GM23248 (cell line): ENCODE measurements around the gene PRICKLE2. TPM values are rescaled to one million over a fixed set of nuclear protein-coding genes. Genes with fewer than 3 reads are reported as not detected.

ENCODE experiments used
- DNase-seq: peaks from one replicate; pipeline ENCODE4 v3.0.0-alpha.2; 2015
- H2AFZ ChIP-seq: fragments of 200-600 bp; sonication (generic); 2 replicates; pipeline ENCODE4 v1.6.1; 2016; ENCODE audit warnings: antibody characterized with exemption
- H3F3A ChIP-seq: fragments of 200-600 bp; sonication (generic); 2 replicates; pipeline ENCODE4 v1.6.1; 2016; ENCODE audit warnings: mild to moderate bottlenecking, antibody characterized with exemption, mixed run types; ENCODE audit not compliant: insufficient read depth
- H3K27ac ChIP-seq: fragments of 200-600 bp; sonication (generic); 2 replicates; pipeline ENCODE4 v1.5.1; 2016; ENCODE audit warnings: mild to moderate bottlenecking
- H3K27me3 ChIP-seq: fragments of 200-600 bp; sonication (generic); replicated peaks from 2 replicates; pipeline ENCODE4 v1.6.1; 2016; ENCODE audit warnings: mild to moderate bottlenecking; ENCODE audit not compliant: insufficient read depth
- H3K36me3 ChIP-seq: fragments of 200-600 bp; sonication (generic); 2 replicates; pipeline ENCODE4 v1.6.1; 2016; ENCODE audit warnings: low read depth, mild to moderate bottlenecking
- H3K4me1 ChIP-seq: fragments of 200-600 bp; sonication (generic); 2 replicates; pipeline ENCODE4 v1.6.1; 2016; ENCODE audit warnings: mild to moderate bottlenecking; ENCODE audit not compliant: insufficient read depth
- H3K4me2 ChIP-seq: fragments of 200-600 bp; sonication (generic); one replicate; pipeline ENCODE4 v1.6.1; 2016; ENCODE audit warnings: mild to moderate bottlenecking; ENCODE audit not compliant: unreplicated experiment
- H3K4me3 ChIP-seq: fragments of 200-600 bp; sonication (generic); 2 replicates; pipeline ENCODE4 v1.5.1; 2016; ENCODE audit warnings: mild to moderate bottlenecking
- H3K79me2 ChIP-seq: fragments of 200-600 bp; sonication (generic); 2 replicates; pipeline ENCODE4 v1.6.1; 2016; ENCODE audit warnings: mild to moderate bottlenecking; ENCODE audit not compliant: insufficient read depth
- H3K9ac ChIP-seq: fragments of 200-600 bp; sonication (generic); 2 replicates; pipeline ENCODE4 v1.6.1; 2016; ENCODE audit warnings: mild to moderate bottlenecking
- H3K9me2 ChIP-seq: fragments of 200-600 bp; sonication (generic); 2 replicates; pipeline ENCODE4 v1.6.1; 2016; ENCODE audit warnings: mixed run types, mild to moderate bottlenecking, moderate library complexity; ENCODE audit not compliant: insufficient read depth
- H3K9me3 ChIP-seq: fragments of 200-600 bp; sonication (generic); one replicate; pipeline ENCODE4 v1.6.1; 2017; ENCODE audit warnings: low read depth
- H4K20me1 ChIP-seq: fragments of 200-600 bp; sonication (generic); 2 replicates; pipeline ENCODE4 v1.6.0; 2016; ENCODE audit not compliant: insufficient read depth
- EZH2 ChIP-seq: fragments of 200-600 bp; sonication (generic); IDR thresholded peaks from 2 replicates; pipeline ENCODE4 v1.6.1; 2018; ENCODE audit warnings: antibody characterized with exemption, mild to moderate bottlenecking; ENCODE audit not compliant: insufficient read depth, poor library complexity, severe bottlenecking
- EZH2phosphoT487 ChIP-seq: fragments of 200-600 bp; sonication (generic); IDR thresholded peaks from 2 replicates; pipeline ENCODE4 v1.6.1; 2018; ENCODE audit warnings: antibody characterized with exemption, moderate library complexity, mild to moderate bottlenecking, low read depth; ENCODE audit not compliant: insufficient read depth
- WGBS, 2 experiments: methylation state at CpG; one replicate each; pipeline ENCODE4 v1.1.6; 2015 to 2017; ENCODE audit warnings: low lambda C conversion rate in 2 of 2, low coverage in 1 of 2; ENCODE audit errors: missing lambda C conversion rate in 2 of 2; 5-methylcytosine and 5-hydroxymethylcytosine counted together
- in situ Hi-C: fragments of 300-500 bp; cut with MboI; formaldehyde crosslinking; loops from 2 replicates; pipeline ENCODE4 v1.15.0; 2020
- polyA plus RNA-seq: library from polyadenylated mRNA; unstranded; fragments of >200 nt; fragmentation: Nextera tagmentation; extraction: Ambion mirVana; gene quantifications from 2 replicates; pipeline ENCODE4 v1.2.1, GENCODE V29; 2016
- total RNA-seq: library from RNA; depleted of rRNA; stranded (reverse); fragments of >200 nt; shearing (Covaris generic); gene quantifications from 2 replicates; pipeline ENCODE4 v1.2.3, GENCODE V29; 2014; rRNA removed

The PRICKLE2 gene
- 19.6 and 24.8 TPM in 2 replicates for total RNA-seq
- polyA plus RNA-seq: 7.0 and 7.3 TPM in 2 replicates

- peaks cover 61% of the 10 kb centered on the region for H3K4me1 ChIP-seq
- no peak for TF ChIP-seq EZH2
- no peak for TF ChIP-seq EZH2phosphoT487
- H4K20me1 ChIP-seq: no peaks in the 10 kb centered on the region
These were observed at the start of gene PRICKLE2 for GRCh38 chr3:64224826-64225610. Gene PRICKLE2, minus strand, starts transcription at chr3:64225466. Its CDS starts 26,539 bp downstream, at chr3:64198927.

GRCh38 chr3:64272842-64273241 lies 47.6 kb upstream of the PRICKLE2 start:
- no peak overlapping the region for H3K9ac ChIP-seq
- H3F3A ChIP-seq: peaks cover 8% of the 10 kb centered on the region; the same call in 1 of the 2 replicates
- H4K20me1 ChIP-seq: no peaks in the 10 kb centered on the region
- no peak overlapping the region for H3K4me2 ChIP-seq
- H3K9me2 ChIP-seq: no peaks in the 10 kb centered on the region
- in situ Hi-C loops: loop anchor here (25.0 kb wide), 1 partner anchor 236 kb away; no protein-coding TSS in a partner anchor
- no peaks in the 10 kb centered on the region for H3K27me3 ChIP-seq
- no peaks in the 10 kb centered on the region for H3K36me3 ChIP-seq
- TF ChIP-seq EZH2phosphoT487 (no peak), EZH2 (no peak)
- no peak overlapping the region for H3K4me3 ChIP-seq
- DNase-seq: no peak
- H3K27ac ChIP-seq: no peak overlapping the region
- H3K9me3 ChIP-seq: no peaks in the 10 kb centered on the region
- no peak overlapping the region for H2AFZ ChIP-seq
- H3K79me2 ChIP-seq: peaks cover 12% of the 10 kb centered on the region
- no peaks in the 10 kb centered on the region for H3K4me1 ChIP-seq
- whole genome bisulfite sequencing, 2 experiments: 95 to 97% methylated on average over 3 of the region's 3 CpGs

More at GRCh38 chr3:64224826-64225610, at the start of gene PRICKLE2:
- H3K27me3 ChIP-seq: no peaks in the 10 kb centered on the region
- H2AFZ ChIP-seq: peak within 1 kb of the TSS; percentile 71
- H3K79me2 ChIP-seq: peaks cover 95% of the 10 kb centered on the region
- WGBS, 2 experiments: 2 to 3% methylated on average over 13 of the region's 13 CpGs
- in situ Hi-C loops: no loop called here
- H3K27ac ChIP-seq: peak within 1 kb of the TSS; percentile 95
- H3K9ac ChIP-seq: peak within 1 kb of the TSS; percentile 93
- peak within 1 kb of the TSS; percentile 98 for H3K4me2 ChIP-seq
- no peaks in the 10 kb centered on the region for H3K9me2 ChIP-seq
- DNase-seq: peak; percentile 97
- H3K36me3 ChIP-seq: no peaks in the 10 kb centered on the region
- H3F3A ChIP-seq: peaks cover 35% of the 10 kb centered on the region
- peak within 1 kb of the TSS; percentile 75 for H3K4me3 ChIP-seq
- H3K9me3 ChIP-seq: no peaks in the 10 kb centered on the region

- no peak overlapping the region for H3K4me2 ChIP-seq
- no peak overlapping the region for H3K4me3 ChIP-seq
- in situ Hi-C loops: loop anchor here (25.0 kb wide), 1 partner anchor 235 kb away; no protein-coding TSS in a partner anchor
- WGBS, 2 experiments: 94 to 98% methylated on average over 2 of the region's 2 CpGs
- H3K4me1 ChIP-seq: no peaks in the 10 kb centered on the region
- no peak overlapping the region for H3K9ac ChIP-seq
- H3K27ac ChIP-seq: no peak overlapping the region
- H3K79me2 ChIP-seq: peaks cover 17% of the 10 kb centered on the region
- no peaks in the 10 kb centered on the region for H3K36me3 ChIP-seq
- no peaks in the 10 kb centered on the region for H3K27me3 ChIP-seq
- no peaks in the 10 kb centered on the region for H3K9me3 ChIP-seq
- H3F3A ChIP-seq: peaks cover 11% of the 10 kb centered on the region
- H2AFZ ChIP-seq: no peak overlapping the region
- no peak for TF ChIP-seq EZH2
- no peak for TF ChIP-seq EZH2phosphoT487
- no peak for DNase-seq
- H4K20me1 ChIP-seq: no peaks in the 10 kb centered on the region
- no peaks in the 10 kb centered on the region for H3K9me2 ChIP-seq
These were observed 47.0 kb upstream of the PRICKLE2 start for GRCh38 chr3:64272271-64272670.

GRCh38 chr3:64271631-64272030 lies 46.4 kb upstream of the PRICKLE2 start:
- TF ChIP-seq EZH2 (no peak), EZH2phosphoT487 (no peak)
- DNase-seq: no peak
- Histone ChIP-seq H3F3A (peaks cover 17% of the 10 kb centered on the region), H3K36me3 (no peaks in the 10 kb centered on the region), H3K4me2 (no peak overlapping the region), H3K27me3 (no peaks in the 10 kb centered on the region), H3K4me3 (no peak overlapping the region), H3K79me2 (peaks cover 17% of the 10 kb centered on the region), H2AFZ (no peak overlapping the region), H3K9ac (no peak overlapping the region), H3K27ac (no peak overlapping the region), H3K9me3 (no peaks in the 10 kb centered on the region), H4K20me1 (no peaks in the 10 kb centered on the region), H3K9me2 (no peaks in the 10 kb centered on the region), H3K4me1 (no peaks in the 10 kb centered on the region)
- in situ Hi-C loops: loop anchor here (25.0 kb wide), 1 partner anchor 234 kb away; no protein-coding TSS in a partner anchor
- WGBS, 2 experiments: 92 to 99% methylated on average over 2 of the region's 2 CpGs
